OCI-LY7 (cell line): Measurements from ENCODE around the gene CTAG1A. TPM values are rescaled to one million over a fixed set of nuclear protein-coding genes. Genes with fewer than 3 reads are reported as not detected.
"Not testable (repeated sequence)": the region's sequence is repeated elsewhere in the genome, so short reads cannot be mapped to it uniquely, and the experiment has no call there.

ENCODE experiments used
- BruUV-seq: library from RNA; stranded (reverse); fragments of 400-500 nt; replicated peaks from 2 replicates; lab custom pipeline; 2021; lab: Mats Ljungman, UMichigan
- CTCF ChIA-PET: fragments of 300-600 bp; sonication (Branson Sonifier 250); formaldehyde crosslinking; loops from one replicate; lab custom pipeline; 2022; ENCODE audit warnings: antibody characterized with exemption; ENCODE audit not compliant: unreplicated experiment; lab: Charles Lee
- POLR2A ChIA-PET: fragments of 300-600 bp; sonication (Branson Sonifier 250); formaldehyde crosslinking; loops from one replicate; lab custom pipeline; 2022; ENCODE audit warnings: antibody characterized with exemption; lab: Charles Lee
- DNase-seq: peaks from one replicate; pipeline ENCODE4 v3.0.0-alpha.2; 2015; ENCODE audit warnings: low spot score
- H2AFZ ChIP-seq: fragments of 200-600 bp; sonication (generic), shearing (Covaris generic); 2 replicates; pipeline ENCODE4 v1.6.1; 2014; ENCODE audit warnings: mild to moderate bottlenecking, antibody characterized with exemption, low read length, moderate library complexity
- H3K27ac ChIP-seq: fragments of 200-600 bp; sonication (generic); 2 replicates; pipeline ENCODE4 v1.5.1; 2014; ENCODE audit warnings: mixed run types, low read depth, mild to moderate bottlenecking, moderate library complexity, low read length, inconsistent platforms; ENCODE audit not compliant: poor library complexity, severe bottlenecking
- H3K36me3 ChIP-seq: fragments of 200-600 bp; sonication (generic); 2 replicates; pipeline ENCODE4 v1.6.1; 2014; ENCODE audit warnings: mild to moderate bottlenecking, antibody characterized with exemption, low read length, moderate library complexity, mixed read lengths; ENCODE audit not compliant: insufficient read depth
- H3K4me1 ChIP-seq: fragments of 200-600 bp; sonication (generic); 2 replicates; pipeline ENCODE4 v1.5.1; 2014; ENCODE audit warnings: mild to moderate bottlenecking, low read length; ENCODE audit not compliant: insufficient read depth, poor library complexity, severe bottlenecking
- H3K4me2 ChIP-seq: fragments of 200-600 bp; sonication (generic); 2 replicates; pipeline ENCODE4 v1.6.1; 2014; ENCODE audit warnings: mild to moderate bottlenecking, low read length
- H3K4me3 ChIP-seq: fragments of 200-600 bp; sonication (generic); 2 replicates; pipeline ENCODE4 v1.5.1; 2014; ENCODE audit warnings: mild to moderate bottlenecking, low read depth, low read length; ENCODE audit not compliant: poor library complexity, severe bottlenecking
- H3K79me2 ChIP-seq: fragments of 200-600 bp; sonication (generic); 2 replicates; pipeline ENCODE4 v1.6.1; 2016; ENCODE audit warnings: low read depth, mild to moderate bottlenecking, low read length, moderate library complexity, mixed read lengths; ENCODE audit not compliant: insufficient read depth
- H3K9me2 ChIP-seq: fragments of 200-600 bp; sonication (generic); 2 replicates; pipeline ENCODE4 v1.6.1; 2016; ENCODE audit warnings: mild to moderate bottlenecking, low read length, mixed read lengths; ENCODE audit not compliant: insufficient read depth
- H3K9me3 ChIP-seq: fragments of 200-600 bp; sonication (generic); 2 replicates; pipeline ENCODE4 v1.6.1; 2014; ENCODE audit warnings: mild to moderate bottlenecking, mixed run types, low read length, mixed read lengths
- H4K20me1 ChIP-seq: fragments of 200-600 bp; sonication (generic); 2 replicates; pipeline ENCODE4 v1.6.1; 2014; ENCODE audit warnings: mild to moderate bottlenecking, antibody characterized with exemption, low read length, moderate library complexity, mixed read lengths; ENCODE audit not compliant: insufficient read depth
- intact Hi-C: fragments of 100-400 bp; cut with micrococcal nuclease; formaldehyde crosslinking; loops from one replicate; pipeline ENCODE4 v1.10.0; 2022; ENCODE audit not compliant: unreplicated experiment
- total RNA-seq, 2 experiments: library from RNA; depleted of rRNA in 1 of 2; stranded (reverse); fragments of >200 nt in 1 of 2; shearing (Covaris generic) in 1 of 2; gene quantifications; 2 replicates each; pipeline ENCODE4 v1.2.3, GENCODE V29; 2014 to 2022

The CTAG1A gene
- total RNA-seq, 2 experiments from 2014 or later, result not detected

GRCh38 chrX:154560326-154560725 is 24.6 kb upstream of the CTAG1A start:
- H3K9me2 ChIP-seq, BruUV-seq, POLR2A ChIA-PET, H3K9me3 ChIP-seq, H3K4me1 ChIP-seq, DNase-seq, H3K4me3 ChIP-seq, H3K4me2 ChIP-seq, CTCF ChIA-PET, H4K20me1 ChIP-seq, intact Hi-C loops, H2AFZ ChIP-seq, H3K79me2 ChIP-seq, H3K27ac ChIP-seq, H3K36me3 ChIP-seq: not testable (repeated sequence)

GRCh38 chrX:154562295-154562694 is 22.6 kb upstream of the CTAG1A start:
- H3K27ac ChIP-seq, H3K9me2 ChIP-seq, H3K4me1 ChIP-seq, DNase-seq, H3K36me3 ChIP-seq, H3K9me3 ChIP-seq, H3K4me3 ChIP-seq, H4K20me1 ChIP-seq, H3K79me2 ChIP-seq, H3K4me2 ChIP-seq, intact Hi-C loops, BruUV-seq, POLR2A ChIA-PET, CTCF ChIA-PET, H2AFZ ChIP-seq: not testable (repeated sequence)

GRCh38 chrX:154570361-154570760 is 14.6 kb upstream of the CTAG1A start:
- H3K9me2 ChIP-seq, DNase-seq, BruUV-seq, H3K4me1 ChIP-seq, H4K20me1 ChIP-seq, CTCF ChIA-PET, POLR2A ChIA-PET, H3K36me3 ChIP-seq, H3K27ac ChIP-seq, intact Hi-C loops, H3K79me2 ChIP-seq, H3K4me3 ChIP-seq, H3K9me3 ChIP-seq, H3K4me2 ChIP-seq, H2AFZ ChIP-seq: not testable (repeated sequence)

- H3K9me3 ChIP-seq, H3K4me3 ChIP-seq, POLR2A ChIA-PET, H4K20me1 ChIP-seq, H3K9me2 ChIP-seq, DNase-seq, H3K36me3 ChIP-seq, BruUV-seq, H3K79me2 ChIP-seq, intact Hi-C loops, H2AFZ ChIP-seq, CTCF ChIA-PET, H3K4me1 ChIP-seq, H3K27ac ChIP-seq, H3K4me2 ChIP-seq: not testable (repeated sequence)
These were observed 11.9 kb upstream of the CTAG1A start for GRCh38 chrX:154573061-154573460.

- BruUV-seq, intact Hi-C loops, CTCF ChIA-PET, H3K4me3 ChIP-seq, H4K20me1 ChIP-seq, H3K4me2 ChIP-seq, H3K27ac ChIP-seq, H3K36me3 ChIP-seq, H3K9me2 ChIP-seq, POLR2A ChIA-PET, H3K4me1 ChIP-seq, H3K79me2 ChIP-seq, DNase-seq, H3K9me3 ChIP-seq, H2AFZ ChIP-seq: not testable (repeated sequence)
These were observed 9.9 kb upstream of the CTAG1A start for GRCh38 chrX:154575076-154575475.

GRCh38 chrX:154582994-154583393 is 1.9 kb upstream of the CTAG1A start:
- H3K4me2 ChIP-seq, H4K20me1 ChIP-seq, BruUV-seq, H3K4me3 ChIP-seq, DNase-seq, H3K9me2 ChIP-seq, H3K4me1 ChIP-seq, intact Hi-C loops, CTCF ChIA-PET, POLR2A ChIA-PET, H3K79me2 ChIP-seq, H3K36me3 ChIP-seq, H3K9me3 ChIP-seq, H2AFZ ChIP-seq, H3K27ac ChIP-seq: not testable (repeated sequence)

- POLR2A ChIA-PET, intact Hi-C loops, H3K9me2 ChIP-seq, H3K27ac ChIP-seq, H2AFZ ChIP-seq, H3K9me3 ChIP-seq, H4K20me1 ChIP-seq, H3K4me1 ChIP-seq, CTCF ChIA-PET, H3K36me3 ChIP-seq, H3K4me3 ChIP-seq, DNase-seq, H3K79me2 ChIP-seq, H3K4me2 ChIP-seq, BruUV-seq: not testable (repeated sequence)
These were observed 5.5 kb downstream of the CTAG1A start for GRCh38 chrX:154590415-154590814.
